GM23338 (cell line): ENCODE results near the gene SETD1B. TPM values are rescaled to one million over a fixed set of nuclear protein-coding genes. Genes with fewer than 3 reads are reported as not detected.

ENCODE experiments used
- ATAC-seq: fragments of 200-7000 bp; cut with Tn5 transposase; 3 replicates; pipeline ENCODE4 v1.9.1; 2020
- DNase-seq: peaks from one replicate; pipeline ENCODE4 v3.0.0-alpha.2; 2015; ENCODE audit warnings: low spot score
- H2AFZ ChIP-seq: fragments of 200-600 bp; sonication (generic); 2 replicates; pipeline ENCODE4 v1.8.0; 2016; ENCODE audit warnings: antibody characterized with exemption, mild to moderate bottlenecking, moderate library complexity
- H3F3A ChIP-seq: fragments of 200-600 bp; sonication (generic); replicated peaks from 2 replicates; pipeline ENCODE4 v1.8.0; 2017; ENCODE audit warnings: antibody characterized with exemption, mixed run types, low read depth
- H3K27ac ChIP-seq: fragments of 200-600 bp; sonication (generic); 2 replicates; pipeline ENCODE4 v1.6.1; 2016; ENCODE audit warnings: low read depth
- H3K27me3 ChIP-seq: fragments of 200-600 bp; sonication (generic); 2 replicates; pipeline ENCODE4 v1.8.0; 2016; ENCODE audit warnings: mild to moderate bottlenecking, mixed run types, moderate library complexity; ENCODE audit not compliant: insufficient read depth
- H3K36me3 ChIP-seq: fragments of 200-600 bp; sonication (generic); 2 replicates; pipeline ENCODE4 v1.8.0; 2016; ENCODE audit warnings: mild to moderate bottlenecking; ENCODE audit not compliant: insufficient read depth
- H3K4me1 ChIP-seq: fragments of 200-600 bp; sonication (generic); 2 replicates; pipeline ENCODE4 v1.8.0; 2016; ENCODE audit warnings: mild to moderate bottlenecking, moderate library complexity; ENCODE audit not compliant: insufficient read depth
- H3K4me2 ChIP-seq: fragments of 200-600 bp; sonication (generic); 2 replicates; pipeline ENCODE4 v1.7.1; 2017; ENCODE audit warnings: mixed run types
- H3K4me3 ChIP-seq: fragments of 200-600 bp; sonication (generic); 2 replicates; pipeline ENCODE4 v1.6.1; 2016; ENCODE audit warnings: mixed run types
- H3K79me2 ChIP-seq: fragments of 200-600 bp; sonication (generic); replicated peaks from 2 replicates; pipeline ENCODE4 v1.8.0; 2017; ENCODE audit warnings: mild to moderate bottlenecking; ENCODE audit not compliant: insufficient read depth
- H3K9me2 ChIP-seq: fragments of 200-600 bp; sonication (generic); 2 replicates; pipeline ENCODE4 v1.8.0; 2017; ENCODE audit not compliant: insufficient read depth
- H4K20me1 ChIP-seq: fragments of 200-600 bp; sonication (generic); replicated peaks from 2 replicates; pipeline ENCODE4 v1.8.0; 2017; ENCODE audit warnings: mild to moderate bottlenecking; ENCODE audit not compliant: insufficient read depth
- H3K27ac Mint-ChIP-seq: 2 replicates; pipeline ENCODE4 v1.8.0; 2020; ENCODE audit warnings: inconsistent platforms, mild to moderate bottlenecking, moderate library complexity, mixed read lengths
- H3K27me3 Mint-ChIP-seq: 3 replicates; pipeline ENCODE4 v1.8.0; 2022; ENCODE audit warnings: low read depth, mild to moderate bottlenecking, moderate library complexity, mixed read lengths, inconsistent platforms; ENCODE audit not compliant: insufficient read depth, poor library complexity
- H3K36me3 Mint-ChIP-seq: 3 replicates; pipeline ENCODE4 v1.8.0; 2021; ENCODE audit warnings: low read depth, mild to moderate bottlenecking, inconsistent platforms, moderate library complexity, mixed read lengths
- H3K4me1 Mint-ChIP-seq: 3 replicates; pipeline ENCODE4 v1.8.0; 2020; ENCODE audit warnings: mild to moderate bottlenecking, inconsistent platforms, mixed read lengths
- H3K4me3 Mint-ChIP-seq: 3 replicates; pipeline ENCODE4 v1.8.0; 2021; ENCODE audit warnings: moderate library complexity, mild to moderate bottlenecking, inconsistent platforms, mixed read lengths
- H3K9me3 Mint-ChIP-seq: 3 replicates; pipeline ENCODE4 v1.8.0; 2020; ENCODE audit warnings: moderate library complexity, mild to moderate bottlenecking, inconsistent platforms, mixed read lengths
- CREB1 ChIP-seq: fragments of 250-450 bp; sonication (Bioruptor Pico); IDR thresholded peaks from 2 replicates; pipeline ENCODE4 v1.5.0; 2020; ENCODE audit warnings: low read depth, mild to moderate bottlenecking, moderate library complexity
- CTCF ChIP-seq, 2 experiments: fragments of 200-600 bp in 1 of 2; sonication (generic) in 1 of 2; conservative IDR thresholded peaks; 2 replicates each; pipeline versions ENCODE4 v1.5.1 to v1.6.1; 2016 to 2017; ENCODE audit warnings: antibody characterized with exemption in 2 of 2, low read depth in 2 of 2, mild to moderate bottlenecking in 2 of 2, moderate library complexity in 1 of 2
- ETS1 ChIP-seq: IDR thresholded peaks from 2 replicates; pipeline ENCODE4 v1.6.1; 2016; ENCODE audit warnings: antibody characterized with exemption
- EZH2 ChIP-seq: fragments of 200-600 bp; sonication (generic); IDR thresholded peaks from one replicate; pipeline ENCODE4 v1.8.0; 2017; ENCODE audit warnings: antibody characterized with exemption, mild to moderate bottlenecking, low read depth; ENCODE audit not compliant: unreplicated experiment
- EZH2phosphoT487 ChIP-seq: fragments of 200-600 bp; sonication (generic); IDR thresholded peaks from one replicate; pipeline ENCODE4 v1.8.1; 2018; ENCODE audit warnings: antibody characterized with exemption; ENCODE audit not compliant: unreplicated experiment
- JUNB ChIP-seq: IDR thresholded peaks from one replicate; pipeline ENCODE4 v1.6.1; 2016; ENCODE audit warnings: antibody characterized with exemption; ENCODE audit not compliant: unreplicated experiment
- NANOG ChIP-seq: IDR thresholded peaks from 2 replicates; pipeline ENCODE4 v1.6.1; 2016; ENCODE audit warnings: antibody characterized with exemption, borderline replicate concordance
- REST ChIP-seq: IDR thresholded peaks from one replicate; pipeline ENCODE4 v1.6.1; 2018; ENCODE audit warnings: antibody characterized with exemption; ENCODE audit not compliant: unreplicated experiment
- STAT1 ChIP-seq: IDR thresholded peaks from one replicate; pipeline ENCODE4 v1.6.1; 2016; ENCODE audit warnings: antibody characterized with exemption; ENCODE audit not compliant: unreplicated experiment
- ZNF114 ChIP-seq: fragments of 250-450 bp; sonication (Bioruptor Pico); IDR thresholded peaks from 2 replicates; pipeline ENCODE4 v1.5.0; 2020; ENCODE audit warnings: mild to moderate bottlenecking, moderate library complexity
- ZNF331 ChIP-seq: fragments of 250-450 bp; sonication (Bioruptor Pico); IDR thresholded peaks from 2 replicates; pipeline ENCODE4 v1.5.0; 2020; ENCODE audit warnings: low read depth, mild to moderate bottlenecking, moderate library complexity
- polyA plus RNA-seq: library from polyadenylated mRNA; unstranded; fragments of >200 nt; fragmentation: Nextera tagmentation; extraction: Ambion mirVana; gene quantifications from 2 replicates; pipeline ENCODE4 v1.2.1, GENCODE V29; 2016
- total RNA-seq: library from RNA; depleted of rRNA; stranded (reverse); fragments of >200 nt; shearing (Covaris generic); gene quantifications from 2 replicates; pipeline ENCODE4 v1.2.3, GENCODE V29; 2014

The SETD1B gene
- total and polyA plus RNA-seq, 2 experiments from 2014 or later, result 3.1 to 8.7 TPM

- TF ChIP-seq STAT1, result no peak
- no peak for TF ChIP-seq JUNB
- no peak for TF ChIP-seq ZNF331
- no peak for TF ChIP-seq ETS1
- no peak for TF ChIP-seq REST
- no peak for TF ChIP-seq ZNF114 (CRISPR knock-in tag)
- TF ChIP-seq CREB1 (CRISPR knock-in tag), result no peak
- no peak for TF ChIP-seq NANOG
- TF ChIP-seq EZH2, result no peak
- no peak for TF ChIP-seq CTCF (conservative IDR thresholded peaks at IDR 0.05; ENCODE audit: low read depth in 2 of 2)
These were observed 69.4 kb downstream of the SETD1B start (continued) for GRCh38 chr12:121873216-121873569.

DNA sequence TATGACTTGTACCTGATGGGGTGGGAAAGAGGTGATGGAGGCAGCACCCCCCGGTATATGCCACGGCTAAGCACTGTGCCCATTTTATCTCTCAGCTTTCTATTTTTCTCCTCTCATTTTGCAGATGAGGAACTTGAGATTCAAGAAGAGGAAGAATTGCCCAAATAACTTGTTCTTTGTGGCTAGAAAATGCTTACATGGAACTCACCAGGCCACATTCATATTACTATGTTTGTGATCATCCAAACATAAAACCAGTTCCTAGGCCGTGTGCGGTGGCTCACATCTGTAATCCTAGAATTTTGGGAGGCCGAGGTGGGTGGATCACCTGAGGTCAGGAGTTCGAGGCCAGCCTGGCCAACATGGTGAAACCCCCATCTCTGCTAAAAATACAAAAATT lies 70.3 kb downstream of the SETD1B start:
- ATAC-seq (no peak), DNase-seq (no peak)
- no peak overlapping the region for H3K4me3 ChIP-seq
- H3K27me3 ChIP-seq, result no peaks in the 10 kb centered on the region
- H2AFZ ChIP-seq, result no peak overlapping the region
- no peaks in the 10 kb centered on the region for H3K9me2 ChIP-seq
- no peak overlapping the region for H3K4me2 ChIP-seq
- no peaks in the 10 kb centered on the region for H3K36me3 Mint-ChIP-seq
- H3K27ac ChIP-seq, result no peak overlapping the region
- H3K4me1 Mint-ChIP-seq, result no peaks in the 10 kb centered on the region
- no peak overlapping the region for H3K4me3 Mint-ChIP-seq
- no peaks in the 10 kb centered on the region for H3F3A ChIP-seq
- no peaks in the 10 kb centered on the region for H3K4me1 ChIP-seq
- no peaks in the 10 kb centered on the region for H4K20me1 ChIP-seq
- no peaks in the 10 kb centered on the region for H3K79me2 ChIP-seq
- H3K27me3 Mint-ChIP-seq, result peaks cover 3% of the 10 kb centered on the region
- H3K27ac Mint-ChIP-seq, result no peak overlapping the region
- no peaks in the 10 kb centered on the region for H3K36me3 ChIP-seq
- no peaks in the 10 kb centered on the region for H3K9me3 Mint-ChIP-seq
- no peak for TF ChIP-seq ZNF331
- TF ChIP-seq EZH2, result no peak
- no peak for TF ChIP-seq CTCF (conservative IDR thresholded peaks at IDR 0.05; ENCODE audit: low read depth in 2 of 2)
- TF ChIP-seq EZH2phosphoT487, result no peak
- no peak for TF ChIP-seq ZNF114 (CRISPR knock-in tag)
- TF ChIP-seq REST, result no peak
